ENCODE results near the gene BOK.
"Not testable (repeated sequence)": the region's sequence is repeated elsewhere in the genome, so short reads cannot be mapped to it uniquely, and the experiment has no call there.

BOK gene

DNA sequence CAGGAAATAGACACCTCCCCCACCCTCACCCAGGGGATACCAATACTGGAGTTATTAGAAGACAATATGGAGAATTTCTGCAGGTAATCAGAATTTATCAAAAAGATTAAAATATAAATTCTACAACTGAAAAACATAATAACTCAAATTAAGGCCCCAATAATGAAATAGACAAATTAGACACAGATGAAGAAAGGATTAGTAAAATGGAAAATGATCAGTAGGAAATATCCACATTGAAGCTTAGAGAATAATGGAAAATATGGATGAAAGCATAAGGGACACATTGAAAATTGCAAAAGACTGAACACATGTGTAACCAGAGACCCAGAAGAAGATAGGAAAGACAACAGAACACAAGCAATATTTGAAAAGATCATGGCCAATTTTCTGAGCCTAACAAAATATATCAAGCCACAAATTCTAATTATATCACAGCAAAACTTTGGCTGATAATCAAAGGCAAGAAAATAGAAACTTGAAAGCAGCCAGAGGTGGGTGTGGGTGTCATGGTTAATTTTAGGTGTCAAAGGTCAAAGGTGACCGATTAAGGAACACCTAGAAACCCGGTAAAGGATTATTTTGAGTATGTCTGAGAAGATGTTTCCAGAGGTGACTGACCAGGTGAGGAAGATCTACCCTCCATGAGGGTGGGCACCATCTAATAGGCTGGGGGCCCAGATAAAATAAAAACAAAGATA, 28.2 kb downstream of the BOK start:
- TF ChIP-seq, protein P1, sequence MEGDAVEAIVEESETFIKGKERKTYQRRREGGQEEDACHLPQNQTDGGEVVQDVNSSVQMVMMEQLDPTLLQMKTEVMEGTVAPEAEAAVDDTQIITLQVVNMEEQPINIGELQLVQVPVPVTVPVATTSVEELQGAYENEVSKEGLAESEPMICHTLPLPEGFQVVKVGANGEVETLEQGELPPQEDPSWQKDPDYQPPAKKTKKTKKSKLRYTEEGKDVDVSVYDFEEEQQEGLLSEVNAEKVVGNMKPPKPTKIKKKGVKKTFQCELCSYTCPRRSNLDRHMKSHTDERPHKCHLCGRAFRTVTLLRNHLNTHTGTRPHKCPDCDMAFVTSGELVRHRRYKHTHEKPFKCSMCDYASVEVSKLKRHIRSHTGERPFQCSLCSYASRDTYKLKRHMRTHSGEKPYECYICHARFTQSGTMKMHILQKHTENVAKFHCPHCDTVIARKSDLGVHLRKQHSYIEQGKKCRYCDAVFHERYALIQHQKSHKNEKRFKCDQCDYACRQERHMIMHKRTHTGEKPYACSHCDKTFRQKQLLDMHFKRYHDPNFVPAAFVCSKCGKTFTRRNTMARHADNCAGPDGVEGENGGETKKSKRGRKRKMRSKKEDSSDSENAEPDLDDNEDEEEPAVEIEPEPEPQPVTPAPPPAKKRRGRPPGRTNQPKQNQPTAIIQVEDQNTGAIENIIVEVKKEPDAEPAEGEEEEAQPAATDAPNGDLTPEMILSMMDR (IDR thresholded peaks at IDR 0.05), result no peak
- Mint-ChIP-seq H3K27ac (no peak overlapping the region), H3K4me1 (no peaks in the 10 kb centered on the region), H3K9me3 (no peaks in the 10 kb centered on the region), H3K4me3 (no peak overlapping the region), H3K36me3 (ENCODE audit: low read depth) (no peaks in the 10 kb centered on the region), H3K27me3 (ENCODE audit: low read depth, poor library complexity) (no peaks in the 10 kb centered on the region)
- DNase-seq, result no peak

DNA sequence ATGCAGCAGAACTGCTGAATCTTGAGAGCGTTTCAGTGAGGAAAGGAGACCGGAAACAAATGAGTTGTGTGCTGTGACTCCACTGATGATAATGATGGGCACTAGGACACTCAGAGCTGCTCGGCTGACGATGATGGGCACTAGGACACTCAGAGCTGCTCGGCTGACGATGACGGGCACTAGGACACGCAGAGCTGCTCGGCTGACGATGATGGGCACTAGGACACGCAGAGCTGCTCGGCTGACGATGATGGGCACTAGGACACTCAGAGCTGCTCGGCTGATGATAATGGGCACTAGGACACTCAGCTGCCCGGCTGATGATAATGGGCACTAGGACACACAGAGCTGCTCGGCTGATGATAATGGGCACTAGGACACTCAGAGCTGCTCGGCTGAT, 31.3 kb downstream of the BOK start:
- not testable (repeated sequence) for H3K27ac Mint-ChIP-seq; DNase-seq; H3K4me3 Mint-ChIP-seq; H3K4me1 Mint-ChIP-seq; H3K27me3 Mint-ChIP-seq (ENCODE audit: low read depth, poor library complexity); H3K9me3 Mint-ChIP-seq; H3K36me3 Mint-ChIP-seq (ENCODE audit: low read depth)

DNA sequence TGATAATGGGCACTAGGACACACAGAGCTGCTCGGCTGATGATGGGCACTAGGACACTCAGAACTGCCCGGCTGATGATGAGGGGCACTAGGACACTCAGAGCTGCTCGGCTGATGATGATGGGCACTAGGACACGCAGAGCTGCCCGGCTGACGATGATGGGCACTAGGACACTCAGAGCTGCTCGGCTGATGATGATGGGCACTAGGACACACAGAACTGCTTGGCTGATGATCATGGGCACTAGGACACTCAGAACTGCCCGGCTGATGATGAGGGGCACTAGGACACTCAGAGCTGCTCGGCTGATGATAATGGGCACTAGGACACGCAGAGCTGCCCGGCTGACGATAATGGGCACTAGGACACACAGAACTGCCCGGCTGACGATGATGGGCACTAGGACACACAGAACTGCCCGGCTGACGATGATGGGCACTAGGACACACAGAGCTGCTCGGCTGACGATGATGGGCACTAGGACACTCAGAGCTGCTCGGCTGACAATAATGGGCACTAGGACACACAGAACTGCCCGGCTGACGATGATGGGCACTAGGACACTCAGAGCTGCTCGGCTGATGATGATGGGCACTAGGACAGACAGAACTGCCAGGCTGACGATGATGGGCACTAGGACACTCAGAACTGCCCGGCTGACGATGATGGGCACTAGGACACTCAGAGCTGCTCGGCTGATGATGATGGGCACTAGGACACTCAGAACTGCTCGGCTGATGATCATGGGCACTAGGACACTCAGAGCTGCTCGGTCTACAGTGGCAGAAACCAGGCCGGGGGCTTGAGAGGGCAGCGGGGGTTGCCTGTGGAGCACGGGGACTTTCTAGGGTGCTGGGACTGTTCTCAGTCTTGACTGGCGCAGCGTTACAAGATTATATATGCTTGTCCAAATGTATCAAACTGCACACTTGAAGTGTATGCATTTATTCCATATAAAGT, 32.2 kb downstream of the BOK start:
- DNase-seq; H3K27ac Mint-ChIP-seq; H3K9me3 Mint-ChIP-seq; H3K27me3 Mint-ChIP-seq (ENCODE audit: low read depth, poor library complexity); H3K4me1 Mint-ChIP-seq; H3K4me3 Mint-ChIP-seq; H3K36me3 Mint-ChIP-seq (ENCODE audit: low read depth): not testable (repeated sequence)

DNA sequence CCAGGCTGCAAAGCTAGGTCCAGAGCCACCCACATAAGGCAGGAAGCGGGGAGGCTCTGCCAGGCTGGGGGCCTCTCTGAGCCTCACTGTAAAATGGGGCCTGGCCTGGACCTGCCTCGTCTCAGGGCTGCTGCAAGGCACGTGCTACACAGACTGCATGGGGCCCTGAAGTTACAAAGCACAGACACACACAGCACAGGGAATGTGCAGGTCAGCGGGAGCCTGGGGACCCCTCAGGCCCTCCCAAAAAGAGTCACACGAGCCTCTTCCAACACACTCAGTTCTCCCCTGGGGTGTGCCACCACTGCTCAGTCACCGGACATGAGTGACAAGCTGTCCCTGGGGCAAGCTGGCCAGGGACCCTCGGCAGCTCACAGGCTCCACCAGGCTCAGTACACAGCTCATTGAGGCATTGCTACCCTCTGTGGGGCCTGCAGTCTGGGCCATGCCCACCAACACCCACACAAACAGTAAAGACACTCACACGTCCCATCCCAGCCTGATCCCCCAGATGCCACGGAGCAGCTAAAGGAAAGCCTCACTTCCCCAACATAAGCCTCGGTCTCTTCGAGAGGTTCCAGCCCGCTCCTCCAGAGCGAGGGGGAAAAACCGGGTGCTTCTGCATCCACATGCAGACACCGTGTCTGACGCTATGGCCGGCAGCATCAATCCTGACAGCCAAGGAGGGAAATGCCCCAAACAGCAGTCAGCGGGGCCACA, 33.7 kb downstream of the BOK start:
- Mint-ChIP-seq H3K27me3 (ENCODE audit: low read depth, poor library complexity) (no peaks in the 10 kb centered on the region), H3K9me3 (no peaks in the 10 kb centered on the region), H3K4me1 (no peaks in the 10 kb centered on the region), H3K4me3 (no peak overlapping the region), H3K36me3 (ENCODE audit: low read depth) (peaks cover 5% of the 10 kb centered on the region), H3K27ac (peak overlapping the region; percentile 82)
- TF ChIP-seq, protein P1 (IDR thresholded peaks at IDR 0.05), result no peak
- DNase-seq, result no peak

DNA sequence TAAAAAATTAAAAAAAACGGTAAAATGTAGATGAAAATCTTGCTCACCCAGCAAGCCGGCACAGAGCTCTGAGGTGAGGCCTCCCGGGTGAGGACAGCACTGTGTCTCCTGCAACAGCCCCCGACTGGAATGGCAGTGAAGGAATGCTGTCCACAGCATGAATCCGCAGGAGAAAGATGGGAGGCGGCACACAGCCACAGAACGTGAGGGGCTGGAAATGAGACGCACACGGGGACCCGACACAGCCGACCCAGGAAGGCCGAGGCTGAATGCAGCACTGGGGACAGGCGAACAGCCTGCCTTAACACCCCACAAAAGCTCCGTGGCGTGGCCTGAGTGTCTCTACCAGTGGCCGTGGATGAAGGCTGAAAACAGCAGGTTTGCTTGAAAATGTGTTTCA, 34.7 kb downstream of the BOK start:
- no peak overlapping the region for H3K4me3 Mint-ChIP-seq
- H3K9me3 Mint-ChIP-seq, result no peaks in the 10 kb centered on the region
- TF ChIP-seq, protein P1 (IDR thresholded peaks at IDR 0.05), result no peak
- DNase-seq, result no peak
- peaks cover 13% of the 10 kb centered on the region for H3K36me3 Mint-ChIP-seq (ENCODE audit: low read depth)
- H3K27me3 Mint-ChIP-seq (ENCODE audit: low read depth, poor library complexity), result no peaks in the 10 kb centered on the region
- no peaks in the 10 kb centered on the region for H3K4me1 Mint-ChIP-seq
- H3K27ac Mint-ChIP-seq, result no peak overlapping the region

DNA sequence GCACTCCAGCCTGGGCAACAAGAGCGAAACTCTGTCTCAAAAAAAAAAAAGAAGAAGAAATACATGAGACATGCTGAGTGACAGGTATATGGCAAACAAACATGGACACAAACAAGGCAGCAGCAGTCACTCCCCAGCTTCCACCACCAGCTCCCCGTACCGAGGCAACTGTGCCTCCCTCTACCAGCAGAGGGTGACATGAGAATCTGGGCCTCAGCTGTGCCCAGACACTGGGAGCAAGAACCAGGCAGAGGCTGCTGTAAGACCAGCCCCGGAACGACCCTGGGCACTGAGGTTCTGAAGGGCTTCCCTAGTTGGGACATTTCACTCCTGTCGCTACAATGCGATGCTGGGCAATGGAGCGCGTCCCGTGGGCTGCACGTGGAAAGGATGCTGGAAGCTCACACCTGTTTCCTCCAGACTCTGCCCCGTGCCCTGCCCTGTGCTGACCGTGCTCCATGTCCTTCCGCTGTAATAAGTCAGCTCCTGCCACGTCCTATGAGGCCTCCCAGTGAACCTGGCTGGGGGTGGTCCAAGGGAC, 37.1 kb downstream of the BOK start:
- no peaks in the 10 kb centered on the region for H3K27me3 Mint-ChIP-seq (ENCODE audit: low read depth, poor library complexity)
- H3K27ac Mint-ChIP-seq, result no peak overlapping the region
- H3K4me3 Mint-ChIP-seq, result no peak overlapping the region
- TF ChIP-seq, protein P1 (IDR thresholded peaks at IDR 0.05), result peak; percentile 23
- no peaks in the 10 kb centered on the region for H3K4me1 Mint-ChIP-seq
- no peaks in the 10 kb centered on the region for H3K9me3 Mint-ChIP-seq
- peak; percentile 38 for DNase-seq
- H3K36me3 Mint-ChIP-seq (ENCODE audit: low read depth), result peaks cover 33% of the 10 kb centered on the region
